A549 (cell line): ENCODE measurements around the gene PPP1R1C. TPM values are rescaled to one million over a fixed set of nuclear protein-coding genes. Genes with fewer than 3 reads are reported as not detected.

Experiments used
- ATAC-seq, 2 experiments: fragments of 200-7000 bp in 1 of 2; fragments of >200 bp in 1 of 2; cut with Nextera tagmentation in 1 of 2; cut with Tn5 transposase in 1 of 2; 3 replicates each; pipeline versions ENCODE4 v1.8.0 to v1.9.1; 2018 to 2020; ENCODE audit warnings: mild to moderate bottlenecking in 1 of 2, moderate library complexity in 1 of 2
- CTCF ChIA-PET: fragments of 300-600 bp; sonication (Branson Sonifier 250); formaldehyde crosslinking; extraction: SDS; loops from one replicate; lab custom pipeline; 2021; ENCODE audit warnings: antibody characterized with exemption, inconsistent platforms; lab: Yijun Ruan, JAX
- POLR2A ChIA-PET: fragments of 350-600 bp; formaldehyde crosslinking; extraction: SDS; loops from one replicate; lab custom pipeline; 2021; ENCODE audit warnings: antibody characterized with exemption, inconsistent platforms; lab: Yijun Ruan, JAX
- DNase-seq, 2 experiments: peaks; one replicate each; pipeline versions ENCODE4 v3.0.0 to v3.0.0-alpha.2; 2011 to 2016; ENCODE audit warnings: low read depth in 1 of 2, low spot score in 1 of 2
- FAIRE-seq: peaks from 2 replicates; lab custom pipeline; 2011; peaks lifted over from hg19 to GRCh38; lab: Jason Lieb, UNC
- H3K27ac ChIP-seq, 2 experiments: fragments of >200 bp; sonication (Bioruptor Twin); formaldehyde crosslinking; 3 replicates each; pipeline ENCODE4 v1.5.1; 2016 to 2017
- H3K4me1 ChIP-seq: fragments of >200 bp; sonication (Bioruptor Twin); formaldehyde crosslinking; 3 replicates; pipeline ENCODE4 v1.6.1; 2016
- H3K4me2 ChIP-seq: fragments of >200 bp; sonication (Bioruptor Twin); formaldehyde crosslinking; 3 replicates; pipeline ENCODE4 v1.6.1; 2016
- H3K4me3 ChIP-seq: fragments of >200 bp; sonication (Bioruptor Twin); formaldehyde crosslinking; 3 replicates; pipeline ENCODE4 v1.5.1; 2016
- H3K9me3 ChIP-seq: fragments of >200 bp; sonication (Bioruptor Twin); formaldehyde crosslinking; 3 replicates; pipeline ENCODE4 v1.6.1; 2016
- BCL3 ChIP-seq: fragments of >200 bp; sonication (Bioruptor Twin); formaldehyde crosslinking; IDR thresholded peaks from 3 replicates; pipeline ENCODE4 v1.6.1; 2016
- CBX8 ChIP-seq: fragments of 200-600 bp; sonication (generic); IDR thresholded peaks from 2 replicates; pipeline ENCODE4 v1.6.1; 2016
- EP300 ChIP-seq, 2 experiments: fragments of >200 bp; sonication (Bioruptor Twin); formaldehyde crosslinking; IDR thresholded peaks; 2 replicates in 1 of 2; 3 replicates in 1 of 2; pipeline ENCODE4 v1.6.1; 2016 to 2017
- ESRRA ChIP-seq: fragments of 150-350 bp; IDR thresholded peaks from 2 replicates; pipeline ENCODE4 v1.6.1; 2014; ENCODE audit warnings: mild to moderate bottlenecking, low read length, borderline replicate concordance
- HDAC2 ChIP-seq: fragments of 200-600 bp; sonication (generic); IDR thresholded peaks from 2 replicates; pipeline ENCODE4 v1.6.1; 2016
- HOXB13 ChIP-seq: fragments of 250-450 bp; sonication (Bioruptor Pico); IDR thresholded peaks from 2 replicates; pipeline ENCODE4 v1.5.0; 2020; ENCODE audit warnings: low read depth, mild to moderate bottlenecking, moderate library complexity
- JUNB ChIP-seq: fragments of >200 bp; sonication (Bioruptor Twin); formaldehyde crosslinking; IDR thresholded peaks from 2 replicates; pipeline ENCODE4 v1.6.1; 2016
- MAX ChIP-seq: IDR thresholded peaks from 2 replicates; pipeline ENCODE4 v1.6.1; 2012
- RAD21 ChIP-seq, 2 experiments: fragments of >200 bp in 1 of 2; sonication (Bioruptor Twin) in 1 of 2; formaldehyde crosslinking in 1 of 2; IDR thresholded peaks in 1 of 2; conservative IDR thresholded peaks in 1 of 2; 2 replicates in 1 of 2; 3 replicates in 1 of 2; pipeline ENCODE4 v1.6.1; 2012 to 2018; ENCODE audit warnings: inconsistent platforms in 1 of 2
- REST ChIP-seq: fragments of 200-600 bp; sonication (generic); IDR thresholded peaks from 2 replicates; pipeline ENCODE4 v1.6.1; 2016; ENCODE audit warnings: antibody characterized with exemption, mild to moderate bottlenecking, moderate library complexity
- RFX5 ChIP-seq: fragments of 450-650 bp; IDR thresholded peaks from 2 replicates; pipeline ENCODE4 v1.7.1; 2014; ENCODE audit warnings: antibody characterized with exemption, mild to moderate bottlenecking, moderate library complexity
- USF2 ChIP-seq: fragments of 450-650 bp; IDR thresholded peaks from 2 replicates; pipeline ENCODE4 v1.6.1; 2014; ENCODE audit warnings: antibody characterized with exemption
- ZC3H11A ChIP-seq: fragments of 450-650 bp; IDR thresholded peaks from 2 replicates; pipeline ENCODE4 v1.6.1; 2014; ENCODE audit warnings: antibody characterized with exemption, mild to moderate bottlenecking
- ZFP36 ChIP-seq: fragments of 450-650 bp; IDR thresholded peaks from 2 replicates; pipeline ENCODE4 v1.6.1; 2014; ENCODE audit warnings: borderline replicate concordance; ENCODE audit not compliant: partially characterized antibody
- WGBS: methylation state at CpG from one replicate; pipeline ENCODE4 v1.1.6; 2017; ENCODE audit errors: missing lambda C conversion rate; 5-methylcytosine and 5-hydroxymethylcytosine counted together
- polyA plus RNA-seq, 4 experiments: library from polyadenylated mRNA; depleted of rRNA in 3 of 4; stranded (reverse); fragments of >200 nt; fragmentation: RNase III in 1 of 4; extraction: RNeasy Plus Mini Kit Qiagen cat#74134 plus additional on column Dnase treatment in 1 of 4; gene quantifications; 2 replicates in 3 of 4; 3 replicates in 1 of 4; pipeline ENCODE4 v1.2.3, GENCODE V29; 2011 to 2017

Gene PPP1R1C
- polyA plus RNA-seq, 2 of the 4 experiments (the other 2 are of a cell fraction) = 0.81 to 2.7 TPM

GRCh38 chr2:181947273-181947672 is 38.4 kb upstream of the PPP1R1C start (continued):
- TF ChIP-seq EP300 (IDR thresholded peaks at IDR 0.05) = no peak
- TF ChIP-seq MAX = no peak
- no peak for TF ChIP-seq RFX5

- ChIA-PET CTCF (interaction anchor here (0.9 to 1.4 kb wide), 2 partner anchors 11 to 967 kb away, joined by 3 to 4 read pairs; no protein-coding TSS in a partner anchor), POLR2A (no interaction called here)
- no peak for TF ChIP-seq HDAC2
- no peak for TF ChIP-seq CBX8
- no peak overlapping the region for H3K27ac ChIP-seq
- H3K4me3 ChIP-seq = no peak overlapping the region
- no peak for ATAC-seq
- WGBS = 47% methylated on average over 2 of the region's 2 CpGs
- no peak for DNase-seq
- H3K9me3 ChIP-seq = no peaks in the 10 kb centered on the region
- H3K4me1 ChIP-seq = no peaks in the 10 kb centered on the region
- no peak overlapping the region for H3K4me2 ChIP-seq
- no peak for FAIRE-seq
Observed at GRCh38 chr2:181948227-181948626, 37.4 kb upstream of the PPP1R1C start.

GRCh38 chr2:181949047-181949446 is 36.6 kb upstream of the PPP1R1C start:
- no peak for ATAC-seq
- Histone ChIP-seq H3K4me2 (no peak overlapping the region), H3K9me3 (no peaks in the 10 kb centered on the region), H3K4me1 (0 out of 3 replicates have a peak, but pooled peaks cover 3% of the 10 kb centered on the region), H3K4me3 (no peak overlapping the region), H3K27ac (no peak overlapping the region)
- POLR2A ChIA-PET = no interaction called here
- CTCF ChIA-PET = interaction anchor here (0.6 to 1.0 kb wide), 3 partner anchors 128 to 492 kb away, joined by 3 read pairs; partner anchors contain the start of gene ITGA4
- TF ChIP-seq MAX (no peak), JUNB (no peak), ESRRA (no peak), HOXB13 (CRISPR knock-in tag) (no peak), ZFP36 (no peak), REST (no peak), BCL3 (no peak), HDAC2 (no peak), USF2 (no peak)
- FAIRE-seq = no peak
- no peak for DNase-seq

- Histone ChIP-seq H3K4me2 (no peak overlapping the region), H3K9me3 (no peaks in the 10 kb centered on the region), H3K4me1 (peaks cover 24% of the 10 kb centered on the region), H3K4me3 (no peak overlapping the region), H3K27ac (no peak overlapping the region)
- TF ChIP-seq RAD21 (conservative IDR thresholded peaks at IDR 0.05 in 1 of 2, IDR thresholded peaks at IDR 0.05 in 1 of 2) = no peak
- peak; percentile 83 for TF ChIP-seq ZC3H11A
- WGBS = 73% methylated on average over 1 of the region's 1 CpG
- ChIA-PET CTCF (interaction anchor here (0.6 to 1.3 kb wide), 5 partner anchors 10 to 51 kb away, joined by 3 to 5 read pairs (median 4); no protein-coding TSS in a partner anchor), POLR2A (no interaction called here)
- no peak for ATAC-seq
- DNase-seq = no peak
- FAIRE-seq = no peak
Observed at GRCh38 chr2:181952404-181953226, 33.0 kb upstream of the PPP1R1C start.
